Measurements from ENCODE around the gene JUNB.

DNA sequence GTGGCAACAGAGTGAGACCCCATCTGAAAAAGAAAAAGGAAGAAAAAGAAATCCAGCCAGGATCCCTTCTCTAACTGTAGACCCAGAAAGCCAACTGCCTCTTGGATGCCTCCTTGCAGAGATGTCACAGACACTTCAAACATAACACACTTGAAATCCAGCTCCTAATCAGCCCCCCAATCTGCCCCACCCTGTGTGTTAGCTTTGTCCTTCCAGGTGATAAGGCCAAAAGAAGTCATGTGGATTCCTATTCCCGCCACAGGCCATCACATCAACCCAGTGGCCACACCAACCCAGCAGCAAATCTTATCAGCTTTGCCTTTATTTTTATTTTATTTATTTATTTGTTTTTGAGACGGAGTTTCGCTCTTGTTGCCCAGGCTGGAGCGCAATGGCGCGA lies 31.6 kb upstream of the JUNB start:
- TF ChIP-seq, protein P1, sequence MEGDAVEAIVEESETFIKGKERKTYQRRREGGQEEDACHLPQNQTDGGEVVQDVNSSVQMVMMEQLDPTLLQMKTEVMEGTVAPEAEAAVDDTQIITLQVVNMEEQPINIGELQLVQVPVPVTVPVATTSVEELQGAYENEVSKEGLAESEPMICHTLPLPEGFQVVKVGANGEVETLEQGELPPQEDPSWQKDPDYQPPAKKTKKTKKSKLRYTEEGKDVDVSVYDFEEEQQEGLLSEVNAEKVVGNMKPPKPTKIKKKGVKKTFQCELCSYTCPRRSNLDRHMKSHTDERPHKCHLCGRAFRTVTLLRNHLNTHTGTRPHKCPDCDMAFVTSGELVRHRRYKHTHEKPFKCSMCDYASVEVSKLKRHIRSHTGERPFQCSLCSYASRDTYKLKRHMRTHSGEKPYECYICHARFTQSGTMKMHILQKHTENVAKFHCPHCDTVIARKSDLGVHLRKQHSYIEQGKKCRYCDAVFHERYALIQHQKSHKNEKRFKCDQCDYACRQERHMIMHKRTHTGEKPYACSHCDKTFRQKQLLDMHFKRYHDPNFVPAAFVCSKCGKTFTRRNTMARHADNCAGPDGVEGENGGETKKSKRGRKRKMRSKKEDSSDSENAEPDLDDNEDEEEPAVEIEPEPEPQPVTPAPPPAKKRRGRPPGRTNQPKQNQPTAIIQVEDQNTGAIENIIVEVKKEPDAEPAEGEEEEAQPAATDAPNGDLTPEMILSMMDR (IDR thresholded peaks at IDR 0.05; ENCODE audit: low read length), result no peak
- TF ChIP-seq EZH2 (optimal IDR thresholded peaks at IDR 0.05; ENCODE audit: low read depth, low read length) (no peak), EZH2phosphoT487 (IDR thresholded peaks at IDR 0.05; ENCODE audit: low read length) (no peak)
